HG03521 (cell line): ENCODE measurements around the gene RFPL1.
"Not testable (repeated sequence)": the region's sequence is repeated elsewhere in the genome, so short reads cannot be mapped to it uniquely, and the experiment has no call there.

Experiments used
- ATAC-seq: cut with Tn5 transposase; IDR thresholded peaks from one replicate; pipeline ENCODE4 v1.9.1; 2021; ENCODE audit warnings: mild to moderate bottlenecking, moderate library complexity; ENCODE audit not compliant: unreplicated experiment

RFPL1 gene

DNA sequence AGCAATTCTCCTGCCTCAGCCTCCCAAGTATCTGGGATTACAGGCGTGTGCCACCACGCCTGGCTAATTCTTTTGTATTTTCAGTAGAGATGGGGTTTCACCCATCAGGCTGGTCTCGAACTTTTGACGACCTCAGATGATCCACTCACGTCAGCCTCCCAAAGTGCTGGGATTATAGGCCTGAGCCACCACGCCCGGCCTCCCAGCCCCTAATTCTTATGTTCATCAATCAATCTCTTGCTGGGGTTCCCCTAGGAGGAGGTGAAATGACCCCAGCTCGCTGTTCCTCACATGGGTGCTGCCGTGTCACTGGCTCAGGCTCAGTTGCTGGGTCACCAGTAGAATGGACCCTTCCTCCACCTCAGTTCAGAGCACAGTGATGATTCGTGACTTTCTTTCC, at the start of gene RFPL1:
RFPL1 (plus strand) TSS at position 301 of the 400 bp plus-strand sequence.
- ATAC-seq, result not testable (repeated sequence)

DNA sequence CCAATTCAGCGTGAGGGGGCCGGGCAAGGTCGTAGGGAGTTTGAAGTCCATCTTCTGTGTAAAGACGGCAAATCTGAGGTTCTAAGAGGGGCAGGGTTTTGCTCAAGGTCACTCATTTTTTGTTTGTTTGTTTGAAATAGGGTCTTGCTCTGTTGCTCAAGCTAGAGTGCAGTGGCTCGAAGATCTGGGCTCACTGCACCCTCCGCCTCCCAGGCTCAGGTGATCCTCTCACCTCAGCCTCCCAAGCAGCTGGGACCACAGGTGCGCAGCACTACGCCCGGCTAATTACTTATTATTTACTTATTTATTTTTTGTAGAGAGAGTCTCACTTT, 49.7 kb upstream of the RFPL1 start:
- ATAC-seq, result no peak

- no peak for ATAC-seq
These were observed 48.1 kb upstream of the RFPL1 start for GRCh38 chr22:29390270-29390669.

GRCh38 chr22:29391546-29391945, 46.8 kb upstream of the RFPL1 start:
- ATAC-seq, result no peak

GRCh38 chr22:29393019-29393608, 45.3 kb upstream of the RFPL1 start:
- no peak for ATAC-seq

DNA sequence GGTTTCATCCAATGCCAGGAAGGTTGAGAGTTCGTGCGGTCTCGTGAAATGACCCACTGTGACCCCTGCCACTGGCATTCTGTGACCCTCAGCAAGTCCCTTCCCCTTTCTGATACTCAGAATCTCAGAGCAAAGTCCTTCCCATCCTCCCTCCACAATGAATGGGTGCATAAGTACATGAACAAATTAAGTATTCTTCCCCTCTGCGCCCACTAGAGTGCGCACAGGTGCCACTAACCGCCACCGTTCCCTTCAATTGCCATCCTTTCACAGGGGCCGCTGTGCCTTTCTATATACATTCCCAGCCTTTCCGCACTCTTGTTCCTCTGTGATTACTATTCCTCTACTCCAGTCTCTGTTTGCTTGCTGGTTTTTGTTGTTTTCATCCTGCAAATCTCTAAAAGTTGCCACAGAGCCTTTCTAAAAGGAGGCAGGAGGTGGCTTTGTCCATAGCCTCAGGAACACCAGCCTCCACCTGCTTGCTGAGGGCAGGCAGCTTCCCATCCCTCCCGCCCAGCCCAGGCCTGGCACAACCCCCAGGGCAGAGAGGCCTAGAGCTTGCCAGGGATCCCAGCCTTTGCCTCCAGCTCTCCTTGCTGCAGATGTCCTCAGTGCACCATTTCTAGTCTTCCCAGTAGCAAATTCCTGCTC, 43.3 kb upstream of the RFPL1 start:
- no peak for ATAC-seq

DNA sequence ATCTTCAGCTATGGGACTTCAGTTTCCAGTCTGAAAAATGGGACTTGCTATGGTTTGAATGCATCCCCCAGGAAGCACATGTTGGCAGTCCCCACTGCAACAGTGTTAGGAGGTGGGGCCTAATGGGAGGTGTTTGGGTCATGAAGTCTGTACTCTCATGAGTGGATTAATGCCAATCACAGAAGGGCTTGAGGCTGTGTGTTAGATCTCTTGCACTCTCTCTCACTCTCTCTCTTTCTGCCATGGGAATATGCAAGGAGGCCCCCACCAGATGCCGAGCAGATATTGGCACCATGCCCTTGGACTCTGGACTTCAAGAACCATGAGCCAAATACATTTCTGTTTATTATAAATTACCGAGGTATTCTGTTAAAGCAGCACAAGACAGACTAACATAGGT, 42.3 kb upstream of the RFPL1 start:
- ATAC-seq, result no peak

DNA sequence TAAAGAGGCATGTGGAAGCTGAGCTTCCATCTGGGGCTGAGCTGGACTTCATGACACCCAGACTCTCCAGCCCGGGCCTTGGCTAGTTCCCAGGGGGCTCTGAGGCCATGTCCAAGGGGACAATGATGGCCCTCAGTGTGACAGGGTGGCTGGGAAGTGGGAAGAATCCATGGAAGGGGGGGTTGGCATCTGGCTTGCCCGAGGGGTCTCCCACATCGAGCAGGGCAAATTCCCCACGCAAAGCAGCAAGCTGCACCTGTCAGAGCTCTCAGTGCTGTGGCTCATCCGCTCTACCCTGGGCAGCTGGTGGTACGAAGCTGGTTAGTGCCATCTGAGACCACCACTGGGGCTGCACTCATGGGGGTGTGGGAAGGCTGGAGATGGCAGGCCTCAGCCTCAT, 40.6 kb upstream of the RFPL1 start:
- ATAC-seq, result no peak

GRCh38 chr22:29400576-29400975, 37.8 kb upstream of the RFPL1 start:
- no peak for ATAC-seq

- not testable (repeated sequence) for ATAC-seq
These were observed 36.8 kb upstream of the RFPL1 start for GRCh38 chr22:29401538-29401937.

GRCh38 chr22:29408940-29409339, 29.4 kb upstream of the RFPL1 start:
- ATAC-seq, result no peak

DNA sequence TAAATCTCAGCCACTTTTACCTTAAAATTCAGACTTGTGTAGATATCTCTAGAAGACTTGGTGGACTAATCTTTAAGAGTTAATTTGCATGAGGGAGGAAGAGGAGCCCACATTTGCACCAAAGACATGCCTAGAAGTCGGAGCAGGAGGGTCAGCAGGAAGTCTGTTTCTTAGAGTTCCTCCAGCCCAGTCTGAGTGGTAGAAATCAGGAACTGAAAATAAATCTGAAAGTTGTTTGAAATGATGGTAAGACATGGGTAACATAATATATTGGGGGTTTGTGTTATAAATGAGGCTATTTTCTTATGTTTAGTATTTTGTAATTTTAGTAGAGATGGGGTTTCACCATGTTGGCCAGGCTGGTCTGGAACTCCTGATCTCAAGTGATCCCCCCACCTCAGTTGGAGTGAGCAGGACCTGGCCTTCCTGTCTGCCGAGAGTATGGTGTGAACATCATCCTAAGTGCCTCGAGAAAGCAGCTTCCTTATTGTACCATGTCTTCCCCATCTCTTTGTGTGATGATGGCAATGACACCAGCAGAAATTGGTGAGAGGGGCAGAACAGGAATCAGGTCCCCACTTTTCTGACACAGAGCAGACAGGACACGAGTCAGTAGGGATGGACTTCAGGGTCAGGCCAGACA, 26.7 kb upstream of the RFPL1 start:
- not testable (repeated sequence) for ATAC-seq

- ATAC-seq, result not testable (repeated sequence)
These were observed 25.6 kb upstream of the RFPL1 start for GRCh38 chr22:29412772-29413171.

DNA sequence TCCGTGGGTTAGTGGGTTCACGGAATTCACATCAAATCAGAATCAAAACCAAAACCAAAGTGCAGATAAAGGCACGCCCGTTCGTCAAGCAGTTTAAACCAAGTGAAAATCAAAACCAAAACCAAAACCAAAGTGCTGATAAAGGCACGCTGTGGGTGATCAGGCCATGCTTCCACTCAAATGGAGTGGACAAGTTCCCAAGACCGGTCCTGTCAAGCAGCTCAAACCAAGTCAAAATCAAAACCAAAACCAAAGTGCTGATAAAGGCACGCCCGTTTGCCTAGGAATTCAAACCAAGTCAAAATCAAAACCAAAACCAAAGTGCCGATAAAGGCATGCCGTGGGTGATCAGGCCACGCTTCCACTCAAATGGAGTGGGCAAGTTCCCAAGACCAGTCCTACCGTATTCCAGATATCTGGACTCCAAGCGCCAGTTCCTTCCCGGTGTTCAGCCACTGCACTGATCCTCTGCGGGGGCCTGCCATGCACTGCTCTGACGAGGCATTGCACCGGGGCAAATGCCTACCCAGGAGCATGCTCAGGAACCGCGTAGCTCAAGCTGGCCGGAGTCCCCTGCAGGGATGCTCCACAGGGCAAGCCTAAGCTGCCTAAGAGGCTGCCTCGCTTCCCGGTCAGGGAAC, 23.3 kb upstream of the RFPL1 start:
- ATAC-seq, result not testable (repeated sequence)

GRCh38 chr22:29418704-29419103, 19.7 kb upstream of the RFPL1 start:
- not testable (repeated sequence) for ATAC-seq

GRCh38 chr22:29426476-29426875, 11.9 kb upstream of the RFPL1 start:
- no peak for ATAC-seq

- no peak for ATAC-seq
These were observed 11.1 kb upstream of the RFPL1 start for GRCh38 chr22:29427176-29427760.

DNA sequence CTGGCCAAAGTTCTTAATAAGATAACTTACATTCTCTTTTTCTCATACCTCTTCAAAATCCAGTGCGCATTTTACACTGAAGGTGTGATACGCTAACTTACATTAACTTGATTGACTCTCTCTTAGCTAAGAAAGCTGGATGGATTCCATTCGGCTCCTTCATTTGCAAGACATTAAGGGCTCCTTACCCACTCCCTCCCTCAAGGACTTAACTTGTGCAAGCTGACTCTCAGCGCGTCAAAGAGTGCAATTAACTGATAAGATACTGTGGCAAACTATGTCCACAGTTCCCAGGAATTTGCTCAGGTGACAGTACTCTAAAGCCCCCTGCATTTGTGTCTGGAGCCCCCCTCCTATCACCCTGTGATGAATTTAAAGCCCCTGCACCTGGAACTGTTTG, 6.4 kb upstream of the RFPL1 start:
- ATAC-seq, result no peak

DNA sequence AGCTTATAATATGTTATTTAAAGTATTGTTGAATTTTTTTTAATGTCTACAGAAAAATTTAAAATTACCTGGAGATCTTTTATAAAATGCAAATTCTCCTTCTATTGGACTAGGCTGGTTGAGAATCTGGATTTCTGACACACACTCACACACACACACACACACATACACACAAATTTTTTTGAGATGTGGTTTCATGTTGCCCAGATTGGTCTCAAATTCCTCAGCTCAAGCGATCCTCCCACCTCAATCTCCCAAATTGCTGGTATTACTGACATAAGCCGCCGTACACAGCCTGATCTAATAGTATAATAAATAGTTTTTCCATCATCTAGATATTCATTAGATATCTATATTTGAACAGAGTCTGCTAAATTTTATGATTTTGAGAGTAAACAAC, 4.5 kb upstream of the RFPL1 start:
- no peak for ATAC-seq

DNA sequence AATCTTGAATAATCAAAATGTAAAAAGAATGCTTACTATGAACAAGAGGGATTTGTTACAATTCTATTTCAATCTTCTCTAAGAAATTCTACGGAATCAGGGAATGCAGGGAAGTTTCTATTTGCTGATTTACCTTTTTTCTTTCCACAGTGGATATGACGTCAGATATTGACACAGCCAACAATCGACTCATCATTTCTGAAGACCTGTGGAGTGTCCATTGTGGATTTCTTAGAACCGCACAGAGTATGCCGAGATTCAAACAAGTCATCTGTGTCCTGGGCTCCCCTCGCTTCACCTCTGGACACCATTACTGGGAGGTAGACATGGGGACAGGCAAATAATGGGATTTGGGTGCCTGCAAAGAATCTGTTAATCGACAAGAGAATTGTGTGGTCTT, 4.1 kb upstream of the RFPL1 start:
- ATAC-seq, result no peak

- no peak for ATAC-seq
These were observed 2.9 kb upstream of the RFPL1 start for GRCh38 chr22:29435236-29436136.
